ENCODE data around the gene ST7. TPM values are rescaled to one million over a fixed set of nuclear protein-coding genes. Genes with fewer than 3 reads are reported as not detected.

The ST7 gene
- total RNA-seq, 3 donors from 2014 or later (not counting 1 experiment from before 2014, with no cell fraction given) = 9.8 to 15.7 (median 12.9) TPM

DNA sequence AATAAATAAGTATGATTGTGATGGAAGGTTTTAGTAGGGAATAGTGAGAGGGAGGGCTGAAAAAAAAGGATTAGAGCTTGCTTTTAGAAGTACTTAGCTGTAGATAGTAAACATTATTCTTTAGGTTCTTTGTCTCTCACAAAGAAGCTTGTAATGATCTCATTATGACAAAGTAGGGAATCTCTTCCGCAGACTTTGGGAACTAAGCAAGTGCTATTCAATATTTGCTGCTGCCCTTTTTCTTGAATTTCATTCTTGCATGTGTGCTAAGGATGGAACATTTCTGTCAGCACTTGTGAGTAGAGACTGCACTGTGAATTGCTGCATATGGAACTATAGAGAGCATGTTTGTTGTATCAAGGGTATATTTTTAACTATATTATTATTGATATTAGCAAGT is 173.4 kb downstream of the ST7 start:
- TF ChIP-seq, protein P1, sequence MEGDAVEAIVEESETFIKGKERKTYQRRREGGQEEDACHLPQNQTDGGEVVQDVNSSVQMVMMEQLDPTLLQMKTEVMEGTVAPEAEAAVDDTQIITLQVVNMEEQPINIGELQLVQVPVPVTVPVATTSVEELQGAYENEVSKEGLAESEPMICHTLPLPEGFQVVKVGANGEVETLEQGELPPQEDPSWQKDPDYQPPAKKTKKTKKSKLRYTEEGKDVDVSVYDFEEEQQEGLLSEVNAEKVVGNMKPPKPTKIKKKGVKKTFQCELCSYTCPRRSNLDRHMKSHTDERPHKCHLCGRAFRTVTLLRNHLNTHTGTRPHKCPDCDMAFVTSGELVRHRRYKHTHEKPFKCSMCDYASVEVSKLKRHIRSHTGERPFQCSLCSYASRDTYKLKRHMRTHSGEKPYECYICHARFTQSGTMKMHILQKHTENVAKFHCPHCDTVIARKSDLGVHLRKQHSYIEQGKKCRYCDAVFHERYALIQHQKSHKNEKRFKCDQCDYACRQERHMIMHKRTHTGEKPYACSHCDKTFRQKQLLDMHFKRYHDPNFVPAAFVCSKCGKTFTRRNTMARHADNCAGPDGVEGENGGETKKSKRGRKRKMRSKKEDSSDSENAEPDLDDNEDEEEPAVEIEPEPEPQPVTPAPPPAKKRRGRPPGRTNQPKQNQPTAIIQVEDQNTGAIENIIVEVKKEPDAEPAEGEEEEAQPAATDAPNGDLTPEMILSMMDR (IDR thresholded peaks at IDR 0.05) = no peak
- ATAC-seq (no peak), DNase-seq (no peak)
- no peaks in the 10 kb centered on the region for H3K27me3 Mint-ChIP-seq (ENCODE audit: low read depth in 2 of 2)
- no peak overlapping the region for H3K4me3 Mint-ChIP-seq
- no peaks in the 10 kb centered on the region for H3K4me1 ChIP-seq (ENCODE audit: control insufficient read depth, insufficient read depth, low read length)
- H3K36me3 Mint-ChIP-seq = no peaks in the 10 kb centered on the region
- H3K9me3 ChIP-seq (ENCODE audit: control insufficient read depth, insufficient read depth, low read length) = no peaks in the 10 kb centered on the region
- intact Hi-C loops (cut with micrococcal nuclease) = loop anchor here (1.0 kb wide), 1 partner anchor 196 kb away; no protein-coding TSS in a partner anchor
- 100% methylated on average over 1 of the region's 1 CpG for WGBS (ENCODE audit: insufficient coverage)
- H3K9me3 Mint-ChIP-seq = no peaks in the 10 kb centered on the region
- no peak overlapping the region for H3K27ac ChIP-seq (ENCODE audit: low read length)
- H3K4me3 ChIP-seq (ENCODE audit: low read length) = no peak overlapping the region
- H3K36me3 ChIP-seq (ENCODE audit: control insufficient read depth, insufficient read depth, low read length) = peaks cover under 1% of the 10 kb centered on the region
- H3K27me3 ChIP-seq (ENCODE audit: control insufficient read depth, insufficient read depth, low read length) = no peaks in the 10 kb centered on the region
- H3K27ac Mint-ChIP-seq = no peak overlapping the region
- H3K4me1 Mint-ChIP-seq = peaks cover 6% of the 10 kb centered on the region in 2 donors

DNA sequence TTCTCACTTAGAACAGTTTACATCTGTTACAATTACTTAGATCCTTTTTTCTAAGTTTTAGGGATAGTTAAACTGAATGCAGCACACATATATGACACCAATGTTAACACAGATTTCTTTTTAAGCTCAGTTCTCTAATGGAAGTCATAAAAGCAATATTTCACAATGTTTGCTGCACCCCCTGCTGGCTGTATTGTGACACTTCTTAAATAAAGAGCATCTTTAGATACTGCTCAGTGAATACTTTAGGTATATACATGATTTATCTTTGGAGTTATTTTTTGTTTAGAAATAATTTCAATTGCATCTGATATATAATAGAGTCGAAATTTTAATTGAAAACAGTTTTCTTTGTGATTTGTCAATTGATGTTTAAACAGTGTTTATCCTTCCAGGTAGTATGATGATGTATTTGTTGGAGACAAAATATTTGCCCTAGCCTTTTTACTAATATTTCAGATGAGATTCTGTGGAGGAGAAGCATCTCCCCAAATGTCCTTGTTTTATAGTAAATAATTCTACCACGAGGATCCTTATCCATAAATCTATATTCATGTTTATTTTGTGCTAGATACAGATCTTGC is 174.4 kb downstream of the ST7 start:
- Mint-ChIP-seq H3K9me3 (no peaks in the 10 kb centered on the region), H3K4me1 (peaks cover 6% of the 10 kb centered on the region in 2 donors), H3K36me3 (no peaks in the 10 kb centered on the region), H3K4me3 (no peak overlapping the region), H3K27ac (no peak overlapping the region), H3K27me3 (ENCODE audit: low read depth in 2 of 2) (no peaks in the 10 kb centered on the region)
- Histone ChIP-seq H3K36me3 (ENCODE audit: control insufficient read depth, insufficient read depth, low read length) (peaks cover 2% of the 10 kb centered on the region), H3K4me3 (ENCODE audit: low read length) (no peak overlapping the region), H3K27me3 (ENCODE audit: control insufficient read depth, insufficient read depth, low read length) (no peaks in the 10 kb centered on the region), H3K27ac (ENCODE audit: low read length) (no peak overlapping the region), H3K4me1 (ENCODE audit: control insufficient read depth, insufficient read depth, low read length) (no peaks in the 10 kb centered on the region), H3K9me3 (ENCODE audit: control insufficient read depth, insufficient read depth, low read length) (no peaks in the 10 kb centered on the region)
- ATAC-seq (peak; percentile 50 to 65 (median 61)), DNase-seq (peak in 1 of 2 donors; percentile 75)
- TF ChIP-seq, protein P1 (IDR thresholded peaks at IDR 0.05) = peak; percentile 96
- no CpG with 5 or more reads among the region's 2 CpGs for WGBS (ENCODE audit: insufficient coverage)
- intact Hi-C loops (cut with micrococcal nuclease) = loop anchor here (1.0 kb wide), 1 partner anchor 197 kb away; no protein-coding TSS in a partner anchor

DNA sequence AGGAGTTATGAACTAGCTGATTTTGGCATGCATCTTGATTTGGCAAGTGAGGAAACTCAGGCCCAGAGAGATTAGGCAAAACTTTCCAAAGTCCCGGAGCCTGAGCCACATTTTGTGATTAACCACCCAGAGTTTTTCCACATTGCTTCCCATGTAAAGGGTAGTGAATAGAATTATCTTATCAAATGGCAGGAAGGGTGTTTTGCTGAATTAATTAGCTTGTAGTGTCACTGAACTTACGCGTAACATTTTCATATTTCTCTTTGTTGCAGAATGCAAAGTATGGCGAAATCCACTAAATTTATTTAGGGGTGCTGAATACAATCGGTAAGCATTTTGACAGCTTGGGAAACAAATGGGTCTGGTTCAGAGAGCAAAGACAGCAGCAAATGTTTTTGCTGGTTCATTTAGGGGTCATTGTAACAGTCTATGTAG is 176.2 kb downstream of the ST7 start:
- WGBS (ENCODE audit: insufficient coverage) = 98% methylated on average over 5 of the region's 5 CpGs
- ATAC-seq = no peak
- peaks cover 8 to 9% of the 10 kb centered on the region in 2 donors for H3K4me1 Mint-ChIP-seq
- H3K27ac ChIP-seq (ENCODE audit: low read length) = no peak overlapping the region
- intact Hi-C loops (cut with micrococcal nuclease) = no loop called here
- H3K27ac Mint-ChIP-seq = no peak overlapping the region
- H3K4me3 Mint-ChIP-seq = no peak overlapping the region
- H3K4me1 ChIP-seq (ENCODE audit: control insufficient read depth, insufficient read depth, low read length) = no peaks in the 10 kb centered on the region
- no peaks in the 10 kb centered on the region for H3K27me3 Mint-ChIP-seq (ENCODE audit: low read depth in 2 of 2)
- no peaks in the 10 kb centered on the region for H3K9me3 ChIP-seq (ENCODE audit: control insufficient read depth, insufficient read depth, low read length)
- DNase-seq = no peak
- H3K4me3 ChIP-seq (ENCODE audit: low read length) = no peak overlapping the region
- H3K36me3 Mint-ChIP-seq = peaks cover 7% of the 10 kb centered on the region
- H3K27me3 ChIP-seq (ENCODE audit: control insufficient read depth, insufficient read depth, low read length) = no peaks in the 10 kb centered on the region
- H3K9me3 Mint-ChIP-seq = no peaks in the 10 kb centered on the region
- H3K36me3 ChIP-seq (ENCODE audit: control insufficient read depth, insufficient read depth, low read length) = peaks cover 2% of the 10 kb centered on the region
- TF ChIP-seq, protein P1 (IDR thresholded peaks at IDR 0.05) = no peak

DNA sequence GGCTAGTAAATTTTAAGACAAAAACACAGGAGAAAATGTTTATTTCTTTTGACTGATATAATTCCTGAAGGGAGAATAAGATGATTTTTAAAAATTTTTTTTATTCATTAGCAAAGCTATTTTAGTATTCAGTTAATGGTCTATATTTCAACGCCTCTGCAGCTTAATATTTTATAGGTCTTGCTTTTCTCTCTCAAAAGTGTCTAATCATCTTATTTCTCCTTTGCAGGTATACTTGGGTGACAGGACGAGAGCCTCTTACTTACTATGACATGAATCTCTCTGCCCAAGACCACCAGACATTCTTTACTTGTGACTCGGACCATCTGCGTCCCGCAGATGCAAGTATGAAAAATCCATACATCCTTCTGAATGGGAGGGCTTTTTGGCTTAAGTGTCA is 177.0 kb downstream of the ST7 start:
- H3K36me3 ChIP-seq (ENCODE audit: control insufficient read depth, insufficient read depth, low read length) = peaks cover 2% of the 10 kb centered on the region
- peaks cover 8% of the 10 kb centered on the region for H3K36me3 Mint-ChIP-seq
- H3K27ac Mint-ChIP-seq = no peak overlapping the region
- DNase-seq = no peak
- H3K9me3 Mint-ChIP-seq = no peaks in the 10 kb centered on the region
- no peak for ATAC-seq
- no peaks in the 10 kb centered on the region for H3K4me1 ChIP-seq (ENCODE audit: control insufficient read depth, insufficient read depth, low read length)
- no peak overlapping the region for H3K4me3 Mint-ChIP-seq
- peaks cover 12% of the 10 kb centered on the region in 2 donors for H3K4me1 Mint-ChIP-seq
- no peaks in the 10 kb centered on the region for H3K27me3 Mint-ChIP-seq (ENCODE audit: low read depth in 2 of 2)
- H3K27ac ChIP-seq (ENCODE audit: low read length) = no peak overlapping the region
- intact Hi-C loops (cut with micrococcal nuclease) = no loop called here
- no peak overlapping the region for H3K4me3 ChIP-seq (ENCODE audit: low read length)
- WGBS (ENCODE audit: insufficient coverage) = 95% methylated on average over 5 of the region's 5 CpGs
- H3K9me3 ChIP-seq (ENCODE audit: control insufficient read depth, insufficient read depth, low read length) = no peaks in the 10 kb centered on the region
- no peaks in the 10 kb centered on the region for H3K27me3 ChIP-seq (ENCODE audit: control insufficient read depth, insufficient read depth, low read length)
- TF ChIP-seq, protein P1 (IDR thresholded peaks at IDR 0.05) = no peak

Measured in natural killer cell (primary cell).